Osteocyte (in vitro differentiated cells): ENCODE measurements around the gene SLC6A7. TPM values are rescaled to one million over a fixed set of nuclear protein-coding genes. Genes with fewer than 3 reads are reported as not detected.

Experiments used
- DNase-seq: peaks from one replicate; pipeline ENCODE4 v3.0.0; 2021; ENCODE audit warnings: mixed read lengths; ENCODE audit not compliant: unreplicated experiment; ENCODE audit errors: extremely low spot score
- H3K27ac Mint-ChIP-seq: one replicate; pipeline ENCODE4 v1.8.0; 2021; ENCODE audit warnings: mild to moderate bottlenecking, mixed read lengths; ENCODE audit not compliant: unreplicated experiment
- H3K27me3 Mint-ChIP-seq: one replicate; pipeline ENCODE4 v1.8.0; 2021; ENCODE audit warnings: mixed read lengths; ENCODE audit not compliant: unreplicated experiment
- H3K36me3 Mint-ChIP-seq: one replicate; pipeline ENCODE4 v1.8.0; 2021; ENCODE audit warnings: mixed read lengths; ENCODE audit not compliant: unreplicated experiment
- H3K4me1 Mint-ChIP-seq: one replicate; pipeline ENCODE4 v1.8.0; 2021; ENCODE audit warnings: mixed read lengths; ENCODE audit not compliant: unreplicated experiment
- H3K4me3 Mint-ChIP-seq: one replicate; pipeline ENCODE4 v1.8.0; 2021; ENCODE audit warnings: mild to moderate bottlenecking, moderate library complexity, mixed read lengths; ENCODE audit not compliant: unreplicated experiment
- H3K9me3 Mint-ChIP-seq: one replicate; pipeline ENCODE4 v1.8.0; 2021; ENCODE audit warnings: mixed read lengths; ENCODE audit not compliant: unreplicated experiment
- total RNA-seq: library from RNA; stranded (reverse); gene quantifications from 2 replicates; pipeline ENCODE4 v1.2.1, GENCODE V29; 2021
- TF ChIP-seq, protein P1 (sequence below): fragments of 200-600 bp; sonication (generic); IDR thresholded peaks from 2 replicates; pipeline ENCODE4 v1.5.0; 2021; ENCODE audit warnings: antibody characterized with exemption, mild to moderate bottlenecking, moderate library complexity

The SLC6A7 gene
- total RNA-seq, 1 donor from 2014 or later: not detected

DNA sequence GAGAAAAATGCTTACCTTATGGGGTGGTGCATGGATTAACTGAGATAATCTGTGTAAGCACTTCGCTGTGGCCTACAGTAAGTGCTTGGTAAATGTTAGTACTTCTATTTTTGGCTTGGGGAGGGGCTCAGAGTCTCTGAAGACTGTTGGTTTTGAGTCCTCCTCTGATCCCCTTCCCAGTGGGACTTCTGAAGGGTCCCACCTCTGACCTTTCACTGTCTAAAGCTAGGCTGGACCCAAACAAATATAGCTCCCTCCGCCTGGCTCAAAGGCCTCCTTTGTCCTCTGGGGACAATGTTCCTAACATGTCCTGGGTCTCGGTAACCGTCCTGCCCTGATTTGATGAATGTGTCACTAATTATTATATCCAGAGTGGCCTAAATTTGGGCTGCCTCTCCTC lies 64.9 kb downstream of the SLC6A7 start:
- Mint-ChIP-seq H3K36me3 (no peaks in the 10 kb centered on the region), H3K27me3 (no peaks in the 10 kb centered on the region), H3K27ac (no peak overlapping the region), H3K9me3 (no peaks in the 10 kb centered on the region), H3K4me1 (no peaks in the 10 kb centered on the region), H3K4me3 (no peak overlapping the region)
- no peak for DNase-seq
- TF ChIP-seq, protein P1, sequence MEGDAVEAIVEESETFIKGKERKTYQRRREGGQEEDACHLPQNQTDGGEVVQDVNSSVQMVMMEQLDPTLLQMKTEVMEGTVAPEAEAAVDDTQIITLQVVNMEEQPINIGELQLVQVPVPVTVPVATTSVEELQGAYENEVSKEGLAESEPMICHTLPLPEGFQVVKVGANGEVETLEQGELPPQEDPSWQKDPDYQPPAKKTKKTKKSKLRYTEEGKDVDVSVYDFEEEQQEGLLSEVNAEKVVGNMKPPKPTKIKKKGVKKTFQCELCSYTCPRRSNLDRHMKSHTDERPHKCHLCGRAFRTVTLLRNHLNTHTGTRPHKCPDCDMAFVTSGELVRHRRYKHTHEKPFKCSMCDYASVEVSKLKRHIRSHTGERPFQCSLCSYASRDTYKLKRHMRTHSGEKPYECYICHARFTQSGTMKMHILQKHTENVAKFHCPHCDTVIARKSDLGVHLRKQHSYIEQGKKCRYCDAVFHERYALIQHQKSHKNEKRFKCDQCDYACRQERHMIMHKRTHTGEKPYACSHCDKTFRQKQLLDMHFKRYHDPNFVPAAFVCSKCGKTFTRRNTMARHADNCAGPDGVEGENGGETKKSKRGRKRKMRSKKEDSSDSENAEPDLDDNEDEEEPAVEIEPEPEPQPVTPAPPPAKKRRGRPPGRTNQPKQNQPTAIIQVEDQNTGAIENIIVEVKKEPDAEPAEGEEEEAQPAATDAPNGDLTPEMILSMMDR: no peak

DNA sequence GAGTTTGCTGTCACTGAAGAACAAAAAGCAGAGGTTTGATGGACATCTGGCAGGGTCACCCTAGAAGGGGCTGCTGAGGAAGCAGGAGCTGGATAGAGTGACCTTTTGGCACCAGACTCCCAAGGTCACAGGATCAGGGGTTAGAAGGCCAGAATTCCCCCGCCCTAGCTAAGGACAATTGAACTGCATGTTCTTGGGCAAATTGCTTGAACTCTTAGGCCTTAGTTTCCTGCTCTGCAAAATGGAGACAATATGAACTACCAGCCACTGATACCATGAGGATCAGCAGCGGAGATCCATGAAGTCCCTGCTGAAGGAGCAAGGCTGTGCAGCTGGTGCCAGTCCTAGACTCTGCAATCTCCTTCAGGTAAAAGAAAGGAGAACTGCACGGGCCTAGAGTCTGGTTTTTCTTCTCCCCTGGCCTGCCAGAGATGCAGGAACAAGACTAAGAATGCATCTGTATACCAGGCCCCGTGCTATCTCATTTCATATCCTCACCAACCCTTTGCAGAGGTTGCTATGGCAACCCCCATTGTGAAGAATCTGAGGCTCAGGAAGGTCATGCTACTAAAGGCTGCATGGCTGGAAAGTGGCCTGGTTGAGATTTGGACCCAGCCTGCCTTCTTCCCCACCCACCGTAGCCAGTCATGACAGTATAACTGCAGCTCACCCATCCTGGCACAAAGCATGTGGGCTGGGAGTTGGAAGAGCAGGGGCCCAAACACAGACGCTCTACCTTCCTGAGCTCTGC lies 66.0 kb downstream of the SLC6A7 start:
- Mint-ChIP-seq H3K27me3 (no peaks in the 10 kb centered on the region), H3K4me3 (no peak overlapping the region), H3K27ac (no peak overlapping the region), H3K9me3 (no peaks in the 10 kb centered on the region), H3K36me3 (no peaks in the 10 kb centered on the region), H3K4me1 (no peaks in the 10 kb centered on the region)
- DNase-seq: no peak
- TF ChIP-seq, protein P1: no peak

DNA sequence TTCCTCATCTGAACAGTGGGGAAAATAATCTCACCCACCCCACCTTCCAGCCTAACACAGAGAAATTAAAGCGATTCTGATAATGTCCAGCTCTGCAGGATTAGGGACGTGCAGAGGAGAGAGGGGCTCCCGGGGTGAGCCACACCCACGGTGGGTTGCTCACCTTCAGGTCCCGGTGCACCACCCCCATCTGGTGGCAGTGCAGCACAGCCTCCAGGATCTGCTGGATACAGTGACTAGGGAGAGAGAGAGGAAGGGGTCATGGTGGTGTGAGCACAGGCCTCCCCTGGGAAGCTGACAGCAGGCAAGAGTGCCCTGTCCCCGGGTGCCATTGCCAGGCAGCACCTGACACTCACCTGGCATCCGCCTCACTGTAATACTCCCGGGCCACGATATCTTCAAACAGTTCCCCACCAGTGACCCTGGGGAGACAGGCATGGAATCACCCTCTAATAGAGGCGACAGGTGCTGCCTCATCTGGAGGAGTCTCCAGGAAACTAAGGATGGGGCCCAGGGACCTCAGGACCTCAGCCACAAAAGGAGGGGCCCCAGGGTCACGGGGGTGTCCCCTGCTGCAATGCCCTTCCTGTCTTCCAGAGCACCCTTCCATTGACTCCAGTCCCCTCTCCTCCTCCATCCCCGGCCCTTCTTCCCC lies 66.7 kb downstream of the SLC6A7 start:
- no peaks in the 10 kb centered on the region for H3K9me3 Mint-ChIP-seq
- no peak overlapping the region for H3K27ac Mint-ChIP-seq
- no peaks in the 10 kb centered on the region for H3K36me3 Mint-ChIP-seq
- H3K4me1 Mint-ChIP-seq: no peaks in the 10 kb centered on the region
- no peaks in the 10 kb centered on the region for H3K27me3 Mint-ChIP-seq
- no peak for DNase-seq
- TF ChIP-seq, protein P1: peak; percentile 10
- H3K4me3 Mint-ChIP-seq: no peak overlapping the region

DNA sequence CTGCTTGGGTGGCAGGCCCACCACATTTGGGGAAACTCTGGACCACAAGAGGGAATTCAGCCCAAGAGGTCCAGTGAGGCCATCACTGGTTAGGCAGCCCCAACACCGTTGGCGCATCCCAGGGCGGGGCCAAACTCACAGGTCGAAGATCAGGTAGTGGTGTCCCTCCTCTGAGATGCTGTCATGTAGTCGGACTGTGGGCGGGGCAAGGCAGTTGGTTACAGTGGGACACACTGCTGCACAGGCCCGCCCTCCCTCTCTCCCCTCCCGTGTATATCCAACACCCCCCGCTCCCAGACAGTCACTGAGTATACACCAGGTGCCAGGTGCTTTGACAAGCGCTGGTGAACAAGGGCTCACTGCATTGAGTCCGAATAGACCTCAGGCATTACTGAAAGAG lies 67.6 kb downstream of the SLC6A7 start:
- no peaks in the 10 kb centered on the region for H3K9me3 Mint-ChIP-seq
- no peak overlapping the region for H3K4me3 Mint-ChIP-seq
- TF ChIP-seq, protein P1: no peak
- no peaks in the 10 kb centered on the region for H3K36me3 Mint-ChIP-seq
- no peaks in the 10 kb centered on the region for H3K4me1 Mint-ChIP-seq
- H3K27me3 Mint-ChIP-seq: no peaks in the 10 kb centered on the region
- no peak overlapping the region for H3K27ac Mint-ChIP-seq
- no peak for DNase-seq

DNA sequence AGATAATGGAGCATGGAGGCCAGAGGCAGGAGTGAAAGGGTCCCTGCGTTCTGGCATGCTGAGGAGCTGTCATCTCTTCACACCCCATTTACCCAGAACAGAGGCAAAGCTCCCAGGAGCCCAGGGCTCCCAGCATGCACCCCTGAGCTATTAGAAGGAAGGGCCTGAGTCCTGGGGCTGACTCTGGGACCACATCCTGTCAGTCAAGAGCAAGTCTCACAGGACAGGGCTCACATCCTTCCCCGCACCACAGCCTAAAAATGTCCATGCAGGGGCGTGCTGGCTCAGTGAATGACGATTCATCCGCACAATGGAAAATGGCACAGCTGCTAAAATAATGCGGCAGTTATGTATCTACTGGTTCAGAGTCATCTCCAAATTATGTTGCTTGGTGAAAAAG lies 68.3 kb downstream of the SLC6A7 start:
- no peak for DNase-seq
- Mint-ChIP-seq H3K27ac (no peak overlapping the region), H3K4me3 (no peak overlapping the region)

More for the DNA sequence above, 68.3 kb downstream of the SLC6A7 start:
- Mint-ChIP-seq H3K36me3 (no peaks in the 10 kb centered on the region), H3K27me3 (no peaks in the 10 kb centered on the region), H3K9me3 (no peaks in the 10 kb centered on the region), H3K4me1 (no peaks in the 10 kb centered on the region)
- TF ChIP-seq, protein P1: no peak
